GM18873 (cell line): ENCODE data around the gene PRRT2.

Experiments used
- ATAC-seq: cut with Tn5 transposase; IDR thresholded peaks from one replicate; pipeline ENCODE4 v1.9.1; 2021; ENCODE audit warnings: mild to moderate bottlenecking, moderate library complexity, moderate number of reproducible peaks; ENCODE audit not compliant: unreplicated experiment, low FRiP score

PRRT2 gene

DNA sequence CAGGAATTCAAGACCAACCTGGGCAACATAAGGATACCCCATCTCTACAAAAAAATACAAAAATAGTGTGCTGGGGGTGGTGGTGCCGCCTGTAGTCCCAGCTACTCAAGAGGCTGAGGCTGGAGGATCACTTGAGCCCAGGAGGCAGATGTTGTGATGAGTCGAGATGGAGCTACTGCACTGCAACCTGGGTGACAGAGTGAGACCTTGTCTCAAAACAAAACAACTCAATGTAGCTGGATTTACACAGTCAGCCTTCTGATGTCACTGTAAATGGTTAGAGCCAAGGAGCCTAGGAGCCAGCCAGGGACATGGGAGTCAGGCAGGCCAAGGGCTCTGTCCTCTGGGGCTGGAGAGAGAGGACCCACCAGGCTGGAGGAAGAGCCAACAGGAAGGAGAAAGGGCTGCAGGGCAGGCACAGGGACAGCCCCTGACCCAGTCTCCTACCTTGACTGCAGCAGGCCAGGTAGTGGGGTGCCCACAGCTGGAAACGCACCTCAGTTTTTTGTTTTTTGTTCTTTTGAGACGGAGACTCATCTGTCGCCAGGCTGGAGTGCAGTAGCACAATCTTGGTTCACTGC, 42.6 kb downstream of the PRRT2 start:
- no peak for ATAC-seq

DNA sequence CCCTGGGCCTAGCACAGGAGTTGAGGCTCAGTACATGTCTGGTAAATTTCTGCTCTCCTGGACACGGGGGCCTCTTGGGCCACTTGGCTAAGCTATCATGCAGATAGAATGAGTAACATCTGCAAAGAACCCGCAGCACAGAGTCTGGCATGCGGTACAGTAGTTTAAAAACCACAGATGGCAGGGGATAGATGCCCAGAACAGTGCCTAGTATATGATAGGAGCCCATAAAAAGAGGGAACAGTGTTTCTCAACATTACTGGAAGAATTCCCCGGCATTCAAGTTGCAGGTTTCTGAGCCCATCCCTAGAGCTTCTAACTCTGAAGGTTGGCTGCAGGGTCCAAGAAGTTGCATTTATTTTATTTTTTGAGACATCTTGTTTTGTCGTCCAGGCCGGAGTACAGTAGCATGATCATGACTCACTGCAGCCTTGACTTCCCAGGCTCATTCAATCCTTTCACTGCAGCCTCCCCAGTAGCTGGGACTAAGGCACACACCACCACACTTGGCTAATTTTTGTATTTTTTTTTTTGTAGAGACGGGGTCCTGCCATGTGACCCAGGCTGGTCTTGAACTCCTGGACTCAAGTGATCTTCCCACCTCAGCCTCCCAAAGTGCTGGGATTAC, 45.3 kb downstream of the PRRT2 start:
- no peak for ATAC-seq

DNA sequence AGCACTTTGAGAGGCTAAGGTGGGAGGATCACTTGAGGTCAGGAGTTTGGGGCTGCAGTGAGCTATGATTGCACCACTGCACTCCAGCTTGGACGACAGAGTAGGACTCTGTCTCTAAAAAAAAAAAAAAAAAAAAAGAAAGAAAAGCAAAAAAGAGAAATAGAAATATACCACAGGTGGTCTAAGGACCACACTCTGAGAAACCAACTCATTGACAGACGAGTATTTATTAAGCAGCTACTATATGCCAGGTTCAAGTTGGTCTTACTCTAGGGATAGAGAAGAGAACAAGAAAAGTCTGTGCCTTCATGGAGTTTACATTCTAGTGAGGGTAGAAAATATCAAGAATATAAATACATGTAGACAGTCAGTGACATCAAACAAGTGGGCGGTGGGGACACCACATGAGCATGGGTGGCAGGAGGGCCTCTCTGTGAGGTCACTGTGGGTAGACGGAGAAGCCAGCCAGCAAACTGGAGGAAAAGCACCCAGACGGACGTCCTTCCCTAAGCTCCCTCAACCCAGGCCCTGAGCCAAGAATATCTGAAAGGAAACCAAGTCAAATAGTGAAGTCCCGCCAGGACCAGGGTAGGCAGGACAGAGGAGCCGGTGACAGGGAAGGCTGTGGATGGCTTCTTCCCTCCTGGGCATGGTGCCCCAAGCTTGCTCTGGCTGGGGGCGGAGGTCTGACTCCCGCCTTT, 46.3 kb downstream of the PRRT2 start:
- no peak for ATAC-seq

GRCh38 chr16:29858974-29859373, 47.0 kb downstream of the PRRT2 start:
- ATAC-seq = no peak

DNA sequence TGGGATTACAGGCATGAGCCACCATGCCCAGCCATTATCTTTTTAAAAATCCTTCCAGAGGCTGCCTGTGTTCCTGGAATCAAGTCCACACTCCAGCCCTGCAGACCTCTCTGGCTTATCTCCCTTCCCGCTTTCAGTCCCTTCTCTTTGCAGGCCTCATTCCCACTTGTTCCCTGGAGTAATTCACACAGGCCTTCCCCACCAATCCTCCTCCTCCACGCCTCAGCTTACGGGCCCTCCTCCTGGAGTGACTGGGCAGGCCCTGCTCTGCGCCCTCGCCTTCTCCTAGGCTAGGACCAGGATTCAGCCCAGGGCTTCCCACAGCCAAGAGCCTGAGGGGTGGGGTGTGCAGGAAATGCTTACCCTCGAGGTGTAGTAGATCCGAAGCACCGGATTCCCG, 48.2 kb downstream of the PRRT2 start:
- no peak for ATAC-seq

DNA sequence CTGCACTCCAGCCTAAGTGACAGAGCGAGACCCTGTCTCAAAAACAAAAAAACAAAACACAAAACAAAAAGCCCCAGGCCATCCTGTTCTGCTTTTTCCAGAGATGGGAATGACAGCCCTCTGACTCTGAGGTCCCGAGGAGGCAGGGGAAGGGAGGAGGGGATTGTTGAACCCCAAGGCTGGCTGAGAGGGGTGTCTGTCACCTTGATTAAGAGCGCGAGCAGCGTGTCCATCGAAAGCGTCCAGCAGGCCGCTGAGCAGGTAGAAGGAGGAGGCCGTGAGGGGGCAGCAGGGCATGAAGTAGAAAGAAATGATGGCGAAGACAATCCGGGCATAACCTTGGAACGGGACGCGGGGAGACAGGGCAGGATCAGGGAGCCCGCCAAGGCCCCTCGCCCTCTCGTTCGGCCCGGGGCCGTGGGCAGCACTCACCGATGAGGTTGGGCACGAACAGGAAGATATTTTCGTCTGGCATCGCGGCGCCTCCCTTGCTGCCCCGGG, 50.4 kb downstream of the PRRT2 start:
- ATAC-seq = no peak

DNA sequence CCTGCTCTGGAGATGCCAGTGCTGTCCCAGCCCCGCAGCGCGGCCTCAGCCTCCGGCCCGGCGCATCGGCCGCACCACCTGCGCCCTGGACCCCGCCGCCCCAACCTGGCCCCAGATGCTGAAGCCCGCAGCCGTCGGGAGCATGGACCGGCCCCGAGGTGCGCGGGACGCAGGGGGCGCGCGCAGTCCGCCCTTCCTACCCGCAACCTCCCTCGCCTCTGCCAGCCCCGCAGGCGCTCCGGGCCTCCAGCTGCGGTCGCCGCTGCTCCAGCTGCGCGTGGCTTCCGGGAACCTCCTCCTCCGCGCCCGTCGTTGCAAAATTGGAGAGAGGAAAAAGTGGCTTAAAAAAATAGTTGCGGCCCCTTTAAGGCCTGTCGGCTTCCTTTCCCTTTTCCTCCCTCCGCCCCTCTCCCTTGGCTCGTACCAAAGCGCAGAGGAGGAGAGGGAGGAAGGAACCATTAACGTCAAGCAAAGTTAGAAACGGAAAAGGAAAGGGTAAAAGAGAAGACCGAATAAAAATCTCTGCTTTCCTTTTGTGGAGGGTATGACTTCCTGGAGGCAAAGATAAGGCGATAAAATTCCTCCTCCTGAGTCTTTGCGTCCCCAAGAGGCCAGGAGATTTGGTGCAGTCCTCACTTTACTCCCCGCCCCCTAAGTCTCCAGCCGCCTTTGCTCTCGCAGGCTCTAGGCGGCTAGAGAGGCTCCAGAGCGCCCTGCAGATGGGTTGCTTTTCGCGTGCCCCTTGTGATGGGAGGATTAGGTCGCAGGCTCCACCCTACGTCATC, 51.1 kb downstream of the PRRT2 start, which contains the start of gene CDIPT:
Gene CDIPT (minus strand): TSS at position 343 of the 785 bp plus-strand sequence. CDS start 369 bp downstream, outside the sequence.
- peak; percentile 89 for ATAC-seq

- no peak for ATAC-seq
Measured at GRCh38 chr16:29863669-29863984, 51.6 kb downstream of the PRRT2 start.

DNA sequence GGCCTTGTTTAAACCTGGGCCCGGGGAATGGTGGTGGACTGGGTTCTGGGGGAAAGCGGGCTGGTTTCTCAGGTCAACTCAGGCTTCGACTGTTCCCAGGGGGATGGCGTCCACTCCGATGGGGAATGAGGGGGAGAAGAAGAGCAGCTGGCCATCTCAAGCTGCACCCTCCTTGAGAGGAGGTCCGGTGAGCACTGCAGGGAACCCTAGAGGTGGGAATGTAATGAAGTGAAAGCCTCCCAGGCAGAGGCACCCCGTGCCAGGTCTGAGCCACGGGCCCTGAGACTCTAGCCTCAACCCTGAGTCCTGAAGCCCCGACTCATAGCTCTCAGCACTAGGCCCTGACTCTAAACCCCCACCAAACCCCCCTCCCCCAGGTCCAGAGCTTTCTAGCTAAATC, 52.2 kb downstream of the PRRT2 start:
- no peak for ATAC-seq
